MG63 (cell line): ENCODE results near the gene QDPR. TPM values are rescaled to one million over a fixed set of nuclear protein-coding genes. Genes with fewer than 3 reads are reported as not detected.
A peak's percentile ranks its signal among the peaks of the same experiment; 100 is the strongest.

Source experiments
- DNase-seq: peaks from one replicate; pipeline ENCODE4 v3.0.0-alpha.2; 2020
- H3K27me3 ChIP-seq: fragments of 250-450 bp; sonication (Bioruptor Pico); 2 replicates; pipeline ENCODE4 v1.5.1; 2020; ENCODE audit warnings: mild to moderate bottlenecking, moderate library complexity
- H3K36me3 ChIP-seq: fragments of 250-450 bp; sonication (Bioruptor Pico); 2 replicates; pipeline ENCODE4 v1.5.1; 2020; ENCODE audit warnings: mild to moderate bottlenecking, moderate library complexity
- H3K4me3 ChIP-seq: fragments of 250-450 bp; sonication (Bioruptor Pico); 2 replicates; pipeline ENCODE4 v1.5.1; 2020; ENCODE audit warnings: mild to moderate bottlenecking, moderate library complexity
- H3K9me3 ChIP-seq: fragments of 250-450 bp; sonication (Bioruptor Pico); 2 replicates; pipeline ENCODE4 v1.5.1; 2020; ENCODE audit warnings: mild to moderate bottlenecking, moderate library complexity
- total RNA-seq: library from RNA; depleted of rRNA; stranded (reverse); fragments of >200 nt; shearing (Covaris generic); gene quantifications from 2 replicates; pipeline ENCODE4 v1.2.3, GENCODE V29; 2014; ENCODE audit warnings: low replicate concordance

QDPR gene
- total RNA-seq, 1 experiment from 2014 or later, result 14.9 TPM

DNA sequence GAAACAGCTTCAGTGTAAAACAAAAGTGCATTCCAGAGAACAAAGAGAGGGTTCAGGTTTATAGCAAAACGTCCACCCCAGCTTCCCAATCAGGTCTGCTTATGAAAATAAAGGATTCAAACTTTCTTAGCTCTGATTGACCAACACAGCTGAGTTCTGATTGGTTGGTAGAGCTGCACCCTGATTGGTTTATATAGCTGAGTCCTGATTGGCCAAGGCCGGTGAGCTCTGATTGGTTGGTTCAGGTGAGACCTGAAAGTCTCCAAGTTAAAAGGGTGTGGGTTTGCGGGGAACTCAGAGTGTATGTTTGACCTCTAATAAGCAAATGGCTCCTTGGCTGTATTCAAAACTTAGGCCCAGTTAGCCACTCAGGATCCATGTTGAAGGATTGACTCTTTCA, 24.0 kb upstream of the QDPR start:
- DNase-seq, result no peak
- no peak overlapping the region for H3K4me3 ChIP-seq
- no peaks in the 10 kb centered on the region for H3K36me3 ChIP-seq
- H3K9me3 ChIP-seq, result no peaks in the 10 kb centered on the region
- H3K27me3 ChIP-seq, result no peaks in the 10 kb centered on the region

- Histone ChIP-seq H3K4me3 (no peak overlapping the region), H3K36me3 (no peaks in the 10 kb centered on the region), H3K9me3 (no peaks in the 10 kb centered on the region), H3K27me3 (no peaks in the 10 kb centered on the region)
- DNase-seq, result no peak
Observed at GRCh38 chr4:17535242-17535641, 23.4 kb upstream of the QDPR start.

DNA sequence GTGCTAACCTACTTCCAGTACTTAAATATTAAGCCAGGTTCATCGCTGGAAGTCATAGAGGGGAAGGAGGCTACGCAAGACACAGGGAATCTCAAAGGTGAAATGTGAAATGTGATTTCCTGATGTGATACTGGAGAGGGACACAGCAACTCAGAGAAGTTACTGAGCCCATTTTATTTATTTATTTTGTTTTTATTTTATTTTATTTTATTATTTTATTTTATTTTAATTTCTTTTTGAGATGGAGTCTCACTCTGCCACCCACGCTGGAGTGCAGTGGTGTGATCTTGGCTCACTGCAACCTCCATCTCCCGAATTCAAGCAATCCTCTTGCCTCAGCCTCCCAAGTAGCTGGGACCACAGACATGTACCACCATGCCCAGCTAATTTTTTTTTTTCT, 22.8 kb upstream of the QDPR start:
- Histone ChIP-seq H3K4me3 (no peak overlapping the region), H3K9me3 (no peaks in the 10 kb centered on the region), H3K36me3 (no peaks in the 10 kb centered on the region), H3K27me3 (no peaks in the 10 kb centered on the region)
- DNase-seq, result no peak

- Histone ChIP-seq H3K4me3 (no peak overlapping the region), H3K36me3 (no peaks in the 10 kb centered on the region), H3K9me3 (no peaks in the 10 kb centered on the region), H3K27me3 (no peaks in the 10 kb centered on the region)
- no peak for DNase-seq
Observed at GRCh38 chr4:17531538-17532285, 19.8 kb upstream of the QDPR start.

GRCh38 chr4:17528551-17529165, 16.8 kb upstream of the QDPR start:
- Histone ChIP-seq H3K9me3 (no peaks in the 10 kb centered on the region), H3K4me3 (no peak overlapping the region), H3K36me3 (no peaks in the 10 kb centered on the region), H3K27me3 (no peaks in the 10 kb centered on the region)
- DNase-seq, result no peak

DNA sequence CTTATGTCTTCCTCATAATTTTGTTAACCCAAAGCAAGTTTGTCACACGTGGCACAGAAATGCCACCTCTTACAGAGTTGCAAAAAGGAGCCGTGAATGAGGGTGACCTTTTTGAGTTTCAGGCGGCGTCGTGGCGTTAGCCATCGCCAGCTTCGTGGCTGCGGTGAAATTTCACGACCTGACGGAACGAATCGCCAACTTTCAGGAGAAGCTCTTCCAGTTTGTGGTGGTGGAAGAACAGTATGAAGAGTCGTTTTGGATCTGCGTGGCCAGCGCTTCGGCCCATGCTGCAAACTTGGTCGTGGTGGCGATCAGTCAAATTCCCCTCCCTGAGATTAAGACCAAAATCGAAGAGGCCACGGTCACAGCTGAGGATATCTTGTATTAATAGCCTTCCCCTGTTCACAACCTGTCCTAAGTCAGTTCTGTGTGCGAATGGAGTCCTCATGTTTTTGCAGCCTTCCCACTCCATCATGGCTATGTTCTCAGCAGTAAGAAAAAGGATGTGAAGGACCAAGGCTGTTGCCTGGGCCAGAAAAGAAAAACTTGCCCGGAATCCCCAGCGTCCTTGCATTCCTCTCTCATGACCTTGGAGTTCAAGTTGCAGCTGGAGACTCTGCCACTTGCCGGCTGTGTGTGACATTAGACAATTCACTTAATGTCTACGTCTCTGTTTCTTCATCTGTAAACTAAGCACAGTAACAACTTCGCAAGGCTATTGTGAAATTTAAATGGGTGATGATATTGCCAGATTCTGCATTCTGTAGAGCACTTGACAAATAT, 15.0 kb upstream of the QDPR start:
- no peak for DNase-seq
- no peaks in the 10 kb centered on the region for H3K27me3 ChIP-seq
- no peak overlapping the region for H3K4me3 ChIP-seq
- no peaks in the 10 kb centered on the region for H3K9me3 ChIP-seq
- no peaks in the 10 kb centered on the region for H3K36me3 ChIP-seq

DNA sequence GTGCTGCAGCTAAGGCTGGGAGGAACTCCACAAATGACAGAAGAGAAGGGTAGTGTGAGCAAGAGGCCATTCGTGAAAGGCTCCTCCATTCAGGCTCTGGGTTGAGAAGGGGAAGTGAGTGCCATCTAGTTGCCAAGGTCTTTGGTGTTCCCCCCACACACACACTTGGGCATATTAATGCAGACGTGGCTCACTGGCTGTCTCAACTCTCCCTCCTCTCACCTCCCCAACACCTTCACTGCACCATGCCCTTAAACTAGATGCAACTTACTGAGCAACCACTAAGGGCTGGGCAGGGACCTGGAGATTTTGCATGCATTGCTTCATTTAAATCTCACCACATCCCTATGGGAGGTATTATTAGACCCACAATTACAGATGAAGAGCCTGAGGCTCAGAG, 11.8 kb upstream of the QDPR start:
- Histone ChIP-seq H3K9me3 (no peaks in the 10 kb centered on the region), H3K4me3 (no peak overlapping the region), H3K27me3 (no peaks in the 10 kb centered on the region), H3K36me3 (no peaks in the 10 kb centered on the region)
- no peak for DNase-seq

- Histone ChIP-seq H3K27me3 (no peaks in the 10 kb centered on the region), H3K9me3 (no peaks in the 10 kb centered on the region), H3K36me3 (no peaks in the 10 kb centered on the region), H3K4me3 (no peak overlapping the region)
- no peak for DNase-seq
Observed at GRCh38 chr4:17521595-17521994, 9.7 kb upstream of the QDPR start.

DNA sequence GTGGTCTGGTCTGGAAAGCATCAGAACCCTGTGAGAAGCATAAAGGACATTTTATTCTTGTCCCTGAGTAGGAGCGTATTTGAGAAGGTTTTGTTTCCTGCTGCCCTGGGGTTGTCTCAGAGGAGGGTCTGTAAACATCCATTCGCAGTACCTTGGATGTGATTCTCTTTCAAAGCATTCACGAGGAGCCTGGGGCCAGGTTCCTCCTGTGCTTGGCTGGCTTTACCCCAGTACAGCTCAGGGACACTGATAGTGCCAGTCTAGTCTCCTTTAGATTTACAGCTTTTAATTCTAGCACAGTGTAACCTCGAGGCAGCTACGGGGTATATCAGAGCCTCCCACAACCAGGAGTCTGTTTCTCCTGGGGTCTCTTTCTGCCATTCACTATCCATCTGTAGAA, 5.8 kb upstream of the QDPR start:
- Histone ChIP-seq H3K27me3 (peaks cover 3% of the 10 kb centered on the region; the same call in 1 of the 2 replicates), H3K4me3 (no peak overlapping the region), H3K9me3 (no peaks in the 10 kb centered on the region), H3K36me3 (no peaks in the 10 kb centered on the region)
- DNase-seq, result no peak

DNA sequence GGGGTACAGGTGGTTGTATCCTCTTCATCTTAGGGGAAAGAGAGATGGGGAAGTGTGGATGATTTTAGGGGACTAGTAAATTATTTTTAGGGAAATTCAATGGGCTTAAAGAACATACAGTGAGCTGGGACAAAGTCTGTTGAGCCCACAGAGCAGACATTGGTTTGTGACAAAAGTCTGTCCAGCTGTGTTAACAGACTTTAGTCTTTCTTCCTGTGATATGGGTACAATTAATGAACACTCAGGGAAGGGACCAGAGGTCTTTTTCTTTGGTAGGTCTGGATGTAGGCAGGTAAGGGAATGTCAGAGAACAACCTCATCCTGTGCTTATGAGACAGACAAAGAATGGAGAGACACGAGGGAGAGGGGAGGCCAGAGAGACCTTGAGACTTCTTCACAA, 5.1 kb upstream of the QDPR start:
- no peak overlapping the region for H3K4me3 ChIP-seq
- DNase-seq, result no peak
- peaks cover 3% of the 10 kb centered on the region; the same call in 1 of the 2 replicates for H3K27me3 ChIP-seq
- H3K9me3 ChIP-seq, result no peaks in the 10 kb centered on the region
- H3K36me3 ChIP-seq, result no peaks in the 10 kb centered on the region

- Histone ChIP-seq H3K36me3 (no peaks in the 10 kb centered on the region), H3K27me3 (peaks cover 3% of the 10 kb centered on the region; the same call in 1 of the 2 replicates), H3K4me3 (no peak overlapping the region), H3K9me3 (no peaks in the 10 kb centered on the region)
- no peak for DNase-seq
Observed at GRCh38 chr4:17515445-17516407, 3.8 kb upstream of the QDPR start.

- Histone ChIP-seq H3K4me3 (no peak within 1 kb of the TSS), H3K36me3 (no peaks in the 10 kb centered on the region), H3K9me3 (no peaks in the 10 kb centered on the region), H3K27me3 (peaks cover 3% of the 10 kb centered on the region; the same call in 1 of the 2 replicates)
- no peak for DNase-seq
Observed at GRCh38 chr4:17514865-17515264, 3.0 kb upstream of the QDPR start, which contains the start of gene CLRN2. Gene CLRN2 (plus strand): TSS chr4:17515165. CDS start chr4:17515267, 102 bp downstream.

DNA sequence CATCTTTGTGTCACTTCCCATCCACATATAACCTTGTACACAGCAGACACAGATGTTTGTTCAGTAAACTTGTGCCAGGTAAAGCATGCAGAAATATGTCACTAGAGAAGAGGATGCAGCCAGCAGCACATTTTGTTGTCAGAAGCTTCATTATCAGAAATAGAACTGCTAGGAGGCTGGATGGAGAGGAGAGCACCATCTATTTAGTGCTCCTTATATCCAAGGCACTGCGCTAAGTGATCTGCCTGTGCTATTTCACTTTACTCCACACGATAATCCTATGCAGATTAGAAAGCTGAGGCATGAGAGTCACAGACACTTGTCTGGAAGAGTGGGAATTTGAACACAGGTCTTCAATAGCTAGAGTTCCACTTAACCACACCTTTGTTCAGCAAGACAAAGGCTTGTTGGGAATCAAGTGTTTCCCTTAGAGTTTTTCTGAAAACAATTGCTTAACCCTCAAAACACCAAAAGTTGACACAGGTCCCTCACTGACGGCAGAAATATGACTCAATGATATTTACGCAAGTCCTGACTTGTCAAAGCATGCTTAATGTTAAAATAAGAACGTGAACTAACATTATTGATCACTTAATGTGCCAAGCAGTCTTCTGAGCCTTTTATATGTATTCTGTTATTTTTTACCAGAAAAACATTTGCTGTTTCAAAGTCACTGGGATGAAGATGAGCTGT, 1.2 kb upstream of the QDPR start:
- Histone ChIP-seq H3K27me3 (peaks cover 3% of the 10 kb centered on the region; the same call in 1 of the 2 replicates), H3K36me3 (no peaks in the 10 kb centered on the region), H3K4me3 (no peak overlapping the region), H3K9me3 (no peaks in the 10 kb centered on the region)
- DNase-seq, result no peak

- Histone ChIP-seq H3K36me3 (0 out of 2 replicates have a peak, but pooled peaks cover 3% of the 10 kb centered on the region), H3K9me3 (no peaks in the 10 kb centered on the region), H3K27me3 (peaks cover 3% of the 10 kb centered on the region; the same call in 1 of the 2 replicates), H3K4me3 (peak overlapping the region; percentile 64)
- peak; percentile 66 for DNase-seq
Observed at GRCh38 chr4:17511509-17511949, 361 bp downstream of the QDPR start.

DNA sequence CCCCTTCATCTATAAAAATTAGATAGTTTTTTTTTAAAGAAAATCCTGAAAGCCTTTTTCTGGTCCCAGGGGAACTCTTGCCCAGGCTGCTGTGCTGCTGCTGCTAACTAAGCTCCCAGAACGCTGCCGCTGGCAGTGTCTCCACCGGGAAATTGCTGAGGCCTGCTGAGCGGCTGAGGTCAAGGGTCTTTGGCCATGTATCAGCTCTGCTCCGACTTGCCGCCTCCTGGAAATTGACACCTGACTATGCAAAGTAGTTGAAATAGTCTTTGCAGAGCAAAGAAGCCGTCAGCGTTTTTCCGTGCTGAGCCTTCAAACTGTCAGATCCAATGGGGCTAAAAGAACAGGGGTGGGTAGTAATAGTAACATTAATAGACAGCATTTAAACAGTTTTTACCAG, 839 bp downstream of the QDPR start:
- Histone ChIP-seq H3K36me3 (0 out of 2 replicates have a peak, but pooled peaks cover 3% of the 10 kb centered on the region), H3K27me3 (peaks cover 3% of the 10 kb centered on the region; the same call in 1 of the 2 replicates), H3K9me3 (no peaks in the 10 kb centered on the region), H3K4me3 (peak overlapping the region; percentile 64)
- DNase-seq, result no peak

DNA sequence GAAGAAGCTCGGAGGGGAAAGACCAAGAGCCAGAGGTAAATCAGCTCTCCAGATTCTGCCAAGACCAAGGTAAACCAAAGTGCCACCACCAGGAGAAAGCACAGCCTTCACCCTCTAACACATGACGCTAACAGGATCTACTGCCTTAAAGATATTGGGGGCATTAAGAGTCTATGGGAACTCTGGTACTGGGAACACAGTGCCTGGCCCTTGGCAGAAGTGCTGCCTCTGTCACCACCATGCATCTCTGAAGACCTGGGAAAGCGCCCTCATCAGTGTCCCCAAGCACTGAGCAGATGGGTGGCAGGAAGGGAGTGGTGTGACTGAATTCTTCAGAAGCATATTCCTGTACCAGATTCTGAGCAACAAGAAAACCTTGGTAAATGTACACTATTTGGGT, 1.3 kb downstream of the QDPR start:
- Histone ChIP-seq H3K9me3 (no peaks in the 10 kb centered on the region), H3K36me3 (0 out of 2 replicates have a peak, but pooled peaks cover 3% of the 10 kb centered on the region), H3K27me3 (no peaks in the 10 kb centered on the region), H3K4me3 (no peak overlapping the region)
- DNase-seq, result no peak
